Measurements from ENCODE around the gene CCDC93. TPM values are rescaled to one million over a fixed set of nuclear protein-coding genes. Genes with fewer than 3 reads are reported as not detected.

Gene CCDC93
- total and polyA plus RNA-seq, 4 donors = 9.6 to 45.6 (median 24.2) TPM

- H3K27ac ChIP-seq (ENCODE audit: low read depth in 1 of 2, low read length in 1 of 2) = no peak overlapping the region
- DNase-seq (no peak), ATAC-seq (ENCODE audit: insufficient read depth, low FRiP score) (no peak)
- peaks cover 0 to 2% (median 0%) of the 10 kb centered on the region in 4 donors for H3K9me3 ChIP-seq (ENCODE audit: control insufficient read depth in 4 of 4, insufficient read depth in 3 of 4, low read length in 3 of 4)
- H3K4me3 ChIP-seq = no peak overlapping the region
- no peak overlapping the region for H3K9ac ChIP-seq (ENCODE audit: insufficient read depth in 1 of 2, low read length in 2 of 2)
- 67 to 72% methylated on average over 1 of the region's 1 CpG for WGBS, 2 donors
- H3K4me1 ChIP-seq (ENCODE audit: control insufficient read depth in 5 of 5, insufficient read depth in 5 of 5, low read length in 5 of 5) = no peaks in the 10 kb centered on the region
- TF ChIP-seq CTCF (IDR thresholded peaks at IDR 0.05; ENCODE audit: control extremely low read depth, extremely low read depth) = no peak
- H3K27me3 ChIP-seq (ENCODE audit: control insufficient read depth in 3 of 3, insufficient read depth in 3 of 3, low read length in 2 of 3) = no peaks in the 10 kb centered on the region
- no peaks in the 10 kb centered on the region for H3K36me3 ChIP-seq (ENCODE audit: control insufficient read depth in 4 of 4, insufficient read depth in 4 of 4, low read length in 4 of 4)
These were observed 125.0 kb downstream of the CCDC93 start for GRCh38 chr2:117888897-117889296.

GRCh38 chr2:117885308-117885707 is 128.6 kb downstream of the CCDC93 start:
- Histone ChIP-seq H3K27ac (ENCODE audit: low read depth in 1 of 2, low read length in 1 of 2) (no peak overlapping the region), H3K4me1 (ENCODE audit: control insufficient read depth in 5 of 5, insufficient read depth in 5 of 5, low read length in 5 of 5) (no peaks in the 10 kb centered on the region), H3K36me3 (ENCODE audit: control insufficient read depth in 4 of 4, insufficient read depth in 4 of 4, low read length in 4 of 4) (no peaks in the 10 kb centered on the region), H3K27me3 (ENCODE audit: control insufficient read depth in 3 of 3, insufficient read depth in 3 of 3, low read length in 2 of 3) (no peaks in the 10 kb centered on the region), H3K4me3 (no peak overlapping the region), H3K9me3 (ENCODE audit: control insufficient read depth in 4 of 4, insufficient read depth in 3 of 4, low read length in 3 of 4) (no peaks in the 10 kb centered on the region), H3K9ac (ENCODE audit: insufficient read depth in 1 of 2, low read length in 2 of 2) (no peak overlapping the region)
- ATAC-seq (ENCODE audit: insufficient read depth, low FRiP score) (no peak), DNase-seq (no peak)
- 57 to 74% methylated on average over 2 of the region's 2 CpGs for WGBS, 2 donors
- TF ChIP-seq CTCF (IDR thresholded peaks at IDR 0.05; ENCODE audit: control extremely low read depth, extremely low read depth) = no peak

GRCh38 chr2:117879003-117879402 is 134.9 kb downstream of the CCDC93 start:
- Histone ChIP-seq H3K27me3 (ENCODE audit: control insufficient read depth in 3 of 3, insufficient read depth in 3 of 3, low read length in 2 of 3) (no peaks in the 10 kb centered on the region), H3K9ac (ENCODE audit: insufficient read depth in 1 of 2, low read length in 2 of 2) (no peak overlapping the region), H3K4me3 (no peak overlapping the region), H3K36me3 (ENCODE audit: control insufficient read depth in 4 of 4, insufficient read depth in 4 of 4, low read length in 4 of 4) (no peaks in the 10 kb centered on the region), H3K9me3 (ENCODE audit: control insufficient read depth in 4 of 4, insufficient read depth in 3 of 4, low read length in 3 of 4) (no peaks in the 10 kb centered on the region), H3K27ac (ENCODE audit: low read depth in 1 of 2, low read length in 1 of 2) (no peak overlapping the region), H3K4me1 (ENCODE audit: control insufficient read depth in 5 of 5, insufficient read depth in 5 of 5, low read length in 5 of 5) (no peaks in the 10 kb centered on the region)
- DNase-seq (no peak), ATAC-seq (ENCODE audit: insufficient read depth, low FRiP score) (no peak)
- 87 to 91% methylated on average over 2 of the region's 2 CpGs for WGBS, 2 donors
- no peak for TF ChIP-seq CTCF (IDR thresholded peaks at IDR 0.05; ENCODE audit: control extremely low read depth, extremely low read depth)

GRCh38 chr2:117875786-117876185 is 138.1 kb downstream of the CCDC93 start:
- Histone ChIP-seq H3K9ac (ENCODE audit: insufficient read depth in 1 of 2, low read length in 2 of 2) (no peak overlapping the region), H3K36me3 (ENCODE audit: control insufficient read depth in 4 of 4, insufficient read depth in 4 of 4, low read length in 4 of 4) (no peaks in the 10 kb centered on the region), H3K4me1 (ENCODE audit: control insufficient read depth in 5 of 5, insufficient read depth in 5 of 5, low read length in 5 of 5) (no peaks in the 10 kb centered on the region), H3K27me3 (ENCODE audit: control insufficient read depth in 3 of 3, insufficient read depth in 3 of 3, low read length in 2 of 3) (no peaks in the 10 kb centered on the region), H3K4me3 (no peak overlapping the region), H3K27ac (ENCODE audit: low read depth in 1 of 2, low read length in 1 of 2) (no peak overlapping the region), H3K9me3 (ENCODE audit: control insufficient read depth in 4 of 4, insufficient read depth in 3 of 4, low read length in 3 of 4) (no peaks in the 10 kb centered on the region)
- WGBS, 2 donors = 23 to 26% methylated on average over 1 of the region's 1 CpG
- DNase-seq (no peak), ATAC-seq (ENCODE audit: insufficient read depth, low FRiP score) (no peak)
- no peak for TF ChIP-seq CTCF (IDR thresholded peaks at IDR 0.05; ENCODE audit: control extremely low read depth, extremely low read depth)
